Measurements from ENCODE around the gene JPT1.
A peak's percentile ranks its signal among the peaks of the same experiment; 100 is the strongest.

The JPT1 gene

DNA sequence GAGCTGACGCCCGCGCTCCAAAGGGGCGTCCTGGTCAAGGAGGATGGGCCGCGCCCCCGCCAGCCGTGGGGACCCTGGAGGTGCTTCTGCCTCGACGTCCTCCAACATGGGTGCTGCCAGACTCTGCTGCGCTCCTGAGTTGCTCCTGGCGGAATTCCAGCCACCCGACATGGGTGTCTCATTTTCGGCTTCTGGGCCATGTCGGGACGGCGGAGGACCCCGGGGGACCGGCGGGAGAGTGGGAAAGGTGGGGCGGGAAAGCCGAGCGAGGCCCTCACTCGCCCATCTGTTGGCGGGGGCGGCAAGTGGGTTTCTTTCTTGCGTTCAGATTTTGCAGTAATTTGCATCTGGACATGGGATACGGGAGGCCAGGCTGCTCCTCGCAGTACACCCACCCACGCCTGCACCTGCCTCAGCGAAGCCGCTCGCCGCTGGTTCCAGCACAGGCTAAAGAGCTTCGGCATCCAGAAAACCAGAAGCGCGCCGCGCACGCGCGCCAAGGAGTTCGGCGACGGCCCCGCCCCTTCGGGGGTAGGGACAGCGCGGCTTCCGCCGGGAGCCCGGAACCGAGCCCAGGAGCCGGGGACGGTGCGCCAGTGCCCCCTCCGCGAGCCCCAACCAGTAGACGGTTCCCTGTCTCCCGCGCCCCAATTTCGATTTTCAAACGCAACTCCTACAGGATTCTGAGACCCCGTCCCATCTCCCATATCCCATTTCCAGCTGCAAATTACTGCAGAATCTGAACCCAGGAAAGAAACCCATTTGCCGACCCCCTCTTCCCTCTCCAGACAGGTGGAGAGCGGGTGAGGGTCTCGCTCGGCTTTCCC, 44.7 kb downstream of the JPT1 start, which contains the start of gene ARMC7:
Gene ARMC7 (plus strand): TSS at position 563 of the 827 bp plus-strand sequence. CDS start 320 bp downstream, outside the sequence.
- Histone ChIP-seq H3K9me3 (ENCODE audit: control insufficient read depth, insufficient read depth, low read length) (no peaks in the 10 kb centered on the region), H3K9ac (ENCODE audit: low read depth, low read length) (peak within 1 kb of the TSS; percentile 73), H3K27me3 (ENCODE audit: control insufficient read depth, insufficient read depth, low read length) (no peaks in the 10 kb centered on the region), H3K4me1 (ENCODE audit: control insufficient read depth, insufficient read depth, low read length) (no peaks in the 10 kb centered on the region), H3K36me3 (ENCODE audit: control insufficient read depth, insufficient read depth, low read length) (peaks cover 2% of the 10 kb centered on the region), H3K4me3 (ENCODE audit: low read depth, low read length) (peak within 1 kb of the TSS; percentile 76)

DNA sequence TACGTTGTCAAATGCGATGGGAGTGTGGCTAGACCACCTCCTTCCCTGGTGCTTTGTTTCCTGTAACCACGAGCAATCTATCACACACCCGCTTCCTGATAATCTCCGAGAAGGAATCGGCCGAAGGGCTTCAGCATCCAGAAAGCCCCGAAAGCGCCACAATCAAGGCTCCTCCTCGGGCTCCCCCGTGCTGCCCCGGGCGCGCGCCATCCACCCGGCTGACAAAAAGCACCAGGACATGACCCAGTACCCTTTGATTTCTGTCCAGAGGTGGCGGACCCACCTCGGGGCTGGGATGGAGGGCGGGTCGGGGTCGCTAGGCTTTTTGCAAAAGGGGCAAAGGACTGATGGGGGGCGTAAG, 45.3 kb downstream of the JPT1 start:
- Histone ChIP-seq H3K4me1 (ENCODE audit: control insufficient read depth, insufficient read depth, low read length) (no peaks in the 10 kb centered on the region), H3K9me3 (ENCODE audit: control insufficient read depth, insufficient read depth, low read length) (no peaks in the 10 kb centered on the region), H3K36me3 (ENCODE audit: control insufficient read depth, insufficient read depth, low read length) (peaks cover 5% of the 10 kb centered on the region), H3K27me3 (ENCODE audit: control insufficient read depth, insufficient read depth, low read length) (no peaks in the 10 kb centered on the region), H3K4me3 (ENCODE audit: low read depth, low read length) (peak overlapping the region; percentile 76), H3K9ac (ENCODE audit: low read depth, low read length) (no peak overlapping the region)

DNA sequence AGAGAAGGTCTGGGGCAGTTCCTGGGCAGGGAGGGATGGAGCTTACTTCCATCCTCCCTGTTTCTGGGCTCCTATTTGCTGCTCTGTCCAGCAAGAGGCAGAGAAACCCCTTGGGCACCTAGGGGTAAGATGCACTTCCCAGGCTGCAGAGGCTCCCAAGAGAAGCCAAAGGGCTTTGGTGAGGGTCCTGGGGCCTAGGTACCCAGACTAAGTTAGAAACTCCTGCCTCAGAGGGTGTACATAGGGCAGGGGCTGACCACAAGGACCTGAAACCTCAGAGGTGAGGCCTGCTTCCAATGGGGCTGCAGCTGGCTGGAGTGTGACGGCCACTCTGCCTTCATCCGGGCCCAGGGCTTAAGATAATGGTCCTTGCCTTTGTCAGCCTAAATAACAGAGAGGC, 46.1 kb downstream of the JPT1 start:
- H3K9me3 ChIP-seq (ENCODE audit: control insufficient read depth, insufficient read depth, low read length): no peaks in the 10 kb centered on the region
- H3K4me3 ChIP-seq (ENCODE audit: low read depth, low read length): no peak overlapping the region
- no peaks in the 10 kb centered on the region for H3K4me1 ChIP-seq (ENCODE audit: control insufficient read depth, insufficient read depth, low read length)
- no peaks in the 10 kb centered on the region for H3K27me3 ChIP-seq (ENCODE audit: control insufficient read depth, insufficient read depth, low read length)
- no peak overlapping the region for H3K9ac ChIP-seq (ENCODE audit: low read depth, low read length)
- H3K36me3 ChIP-seq (ENCODE audit: control insufficient read depth, insufficient read depth, low read length): peaks cover 7% of the 10 kb centered on the region

DNA sequence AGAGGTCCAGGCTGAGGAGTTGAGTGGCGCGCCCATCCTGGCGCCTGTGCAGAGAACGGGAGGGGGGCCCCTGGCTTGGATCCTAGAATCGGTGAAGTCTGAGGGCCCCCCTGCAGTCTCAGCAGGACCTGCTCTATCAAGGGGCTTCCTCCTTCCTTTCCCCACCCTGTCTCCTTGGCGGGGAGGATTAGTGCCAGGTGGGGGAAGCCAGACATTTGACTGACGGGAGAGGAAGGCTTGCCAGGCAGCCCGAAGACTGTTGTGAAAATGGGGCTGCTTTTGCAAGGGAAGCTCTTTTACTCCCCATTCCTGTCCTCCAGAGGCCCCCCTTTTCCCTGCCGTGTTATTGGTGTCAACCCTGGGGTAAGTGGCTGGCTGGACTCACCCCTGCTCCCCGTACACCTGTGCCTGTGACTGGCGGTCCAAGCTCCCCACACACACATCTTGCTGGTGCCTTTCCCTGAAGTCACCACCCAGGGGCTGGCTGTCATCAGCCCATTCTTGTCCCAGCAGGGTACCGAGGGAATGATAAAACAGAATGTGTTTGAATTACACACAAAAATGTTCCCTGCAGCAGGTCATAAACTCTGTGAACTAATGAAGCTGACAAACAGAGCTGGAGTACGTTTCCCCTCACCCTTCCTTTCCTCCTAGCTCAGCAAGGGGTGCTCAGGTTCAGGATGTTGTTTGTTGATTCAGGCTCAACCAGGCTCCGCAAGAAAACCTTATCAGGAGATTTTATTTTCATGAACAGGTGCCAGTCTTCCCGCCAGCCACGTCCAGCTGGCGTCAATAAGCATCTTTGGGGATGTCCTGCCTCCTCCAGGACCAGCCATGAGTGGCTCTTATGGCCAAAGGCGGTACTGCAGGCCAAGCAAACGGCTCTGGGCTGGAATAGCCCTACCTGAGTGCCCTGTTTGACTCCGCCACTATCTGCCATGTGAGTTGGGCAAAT, 48.9 kb downstream of the JPT1 start:
- Histone ChIP-seq H3K27me3 (ENCODE audit: control insufficient read depth, insufficient read depth, low read length) (no peaks in the 10 kb centered on the region), H3K4me1 (ENCODE audit: control insufficient read depth, insufficient read depth, low read length) (peaks cover 3% of the 10 kb centered on the region), H3K4me3 (ENCODE audit: low read depth, low read length) (no peak overlapping the region), H3K9ac (ENCODE audit: low read depth, low read length) (no peak overlapping the region), H3K9me3 (ENCODE audit: control insufficient read depth, insufficient read depth, low read length) (no peaks in the 10 kb centered on the region), H3K36me3 (ENCODE audit: control insufficient read depth, insufficient read depth, low read length) (peaks cover 12% of the 10 kb centered on the region)

DNA sequence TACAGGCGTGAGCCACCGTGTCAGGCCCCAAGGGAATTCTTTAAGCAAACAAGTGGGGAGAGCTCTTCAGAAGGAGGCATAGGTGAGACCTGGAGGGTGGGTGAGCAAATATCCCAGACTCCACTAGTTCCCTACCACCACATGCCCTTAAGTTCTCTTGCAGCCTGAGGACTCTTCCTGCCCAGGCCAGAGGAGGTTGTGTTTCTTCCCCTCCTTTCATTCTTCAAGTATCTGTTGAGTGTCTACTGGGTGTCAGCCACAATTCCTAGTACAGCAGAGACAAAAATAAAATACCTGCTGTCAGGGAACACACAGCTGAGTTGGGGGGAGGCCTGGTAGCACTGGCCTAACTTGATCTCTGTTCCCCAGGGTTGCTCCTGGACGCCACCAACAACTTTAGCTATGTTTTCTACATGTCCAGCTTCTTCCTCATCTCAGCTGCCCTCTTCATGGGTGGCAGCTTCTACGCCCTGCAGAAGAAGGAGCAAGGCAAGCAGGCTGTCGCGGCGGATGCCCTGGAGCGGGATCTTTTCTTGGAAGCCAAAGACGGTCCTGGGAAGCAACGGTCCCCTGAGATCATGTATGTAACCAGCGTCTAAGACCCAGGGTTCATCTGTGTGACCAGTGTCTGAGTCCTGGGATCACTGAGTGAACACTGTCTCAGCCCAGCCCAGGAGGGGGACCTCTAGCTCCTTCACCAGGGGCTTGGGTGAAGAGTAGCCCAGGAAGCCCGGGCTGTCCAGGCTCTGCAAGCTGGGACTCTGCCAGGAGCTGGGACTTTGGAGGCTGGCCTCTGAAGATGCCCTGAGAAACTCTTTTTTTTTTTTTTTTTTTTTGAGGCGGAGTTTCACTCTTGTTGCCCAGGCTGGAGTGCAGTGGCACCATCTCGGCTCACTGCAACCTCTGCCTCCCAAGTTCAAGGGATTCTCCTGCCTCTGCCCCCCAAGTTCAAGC, 50.4 kb downstream of the JPT1 start:
- Histone ChIP-seq H3K9me3 (ENCODE audit: control insufficient read depth, insufficient read depth, low read length) (no peaks in the 10 kb centered on the region), H3K4me1 (ENCODE audit: control insufficient read depth, insufficient read depth, low read length) (peaks cover 3% of the 10 kb centered on the region), H3K4me3 (ENCODE audit: low read depth, low read length) (no peak overlapping the region), H3K36me3 (ENCODE audit: control insufficient read depth, insufficient read depth, low read length) (peaks cover 22% of the 10 kb centered on the region), H3K9ac (ENCODE audit: low read depth, low read length) (no peak overlapping the region), H3K27me3 (ENCODE audit: control insufficient read depth, insufficient read depth, low read length) (no peaks in the 10 kb centered on the region)

DNA sequence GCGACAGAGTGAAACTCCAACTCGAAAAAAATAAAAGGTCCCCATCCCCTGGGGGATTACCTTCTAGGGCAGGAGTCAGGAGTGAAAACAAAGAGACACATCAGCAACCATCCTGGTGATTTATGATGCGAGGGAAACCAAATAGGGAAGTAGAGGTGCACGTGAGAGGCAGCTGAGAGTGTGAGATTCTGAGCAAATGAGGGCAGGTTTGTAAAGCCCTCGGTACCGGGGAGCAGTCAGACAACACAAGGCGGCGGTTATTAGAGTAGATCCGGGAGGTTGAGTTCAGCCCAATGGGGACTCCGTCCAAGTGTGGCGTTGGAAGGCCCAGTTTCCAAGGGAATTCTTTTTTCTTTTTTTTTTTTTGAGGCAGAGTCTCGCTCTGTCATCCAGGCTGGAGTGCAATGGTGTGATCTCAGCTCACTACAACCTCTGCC, 51.9 kb downstream of the JPT1 start:
- no peak overlapping the region for H3K4me3 ChIP-seq (ENCODE audit: low read depth, low read length)
- H3K9ac ChIP-seq (ENCODE audit: low read depth, low read length): no peak overlapping the region
- peaks cover 25% of the 10 kb centered on the region for H3K36me3 ChIP-seq (ENCODE audit: control insufficient read depth, insufficient read depth, low read length)
- no peaks in the 10 kb centered on the region for H3K27me3 ChIP-seq (ENCODE audit: control insufficient read depth, insufficient read depth, low read length)
- H3K9me3 ChIP-seq (ENCODE audit: control insufficient read depth, insufficient read depth, low read length): no peaks in the 10 kb centered on the region
- peaks cover 3% of the 10 kb centered on the region for H3K4me1 ChIP-seq (ENCODE audit: control insufficient read depth, insufficient read depth, low read length)

DNA sequence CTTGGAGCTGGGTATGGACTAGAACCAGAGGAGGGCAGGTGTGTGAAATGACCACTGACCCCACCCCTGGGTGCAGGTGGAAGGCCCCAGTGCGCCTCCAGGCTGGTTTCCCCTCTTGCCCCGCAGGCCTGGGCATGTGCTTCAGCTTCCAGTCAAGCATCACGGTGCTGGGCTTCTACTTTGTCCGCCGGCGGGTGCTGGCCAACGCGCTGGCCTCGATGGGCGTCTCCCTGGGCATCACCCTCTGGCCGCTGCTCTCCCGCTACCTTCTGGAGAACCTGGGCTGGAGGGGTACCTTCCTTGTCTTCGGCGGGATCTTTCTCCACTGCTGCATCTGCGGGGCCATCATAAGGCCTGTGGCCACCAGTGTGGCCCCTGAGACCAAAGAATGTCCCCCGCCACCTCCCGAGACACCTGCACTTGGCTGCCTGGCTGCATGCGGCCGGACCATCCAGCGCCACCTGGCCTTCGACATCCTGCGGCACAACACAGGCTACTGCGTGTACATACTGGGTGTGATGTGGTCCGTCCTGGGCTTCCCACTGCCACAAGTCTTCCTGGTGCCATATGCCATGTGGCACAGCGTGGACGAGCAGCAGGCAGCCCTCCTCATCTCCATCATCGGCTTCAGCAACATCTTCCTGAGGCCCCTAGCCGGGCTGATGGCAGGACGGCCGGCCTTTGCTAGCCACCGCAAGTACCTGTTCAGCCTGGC, 54.3 kb downstream of the JPT1 start:
- Histone ChIP-seq H3K4me3 (ENCODE audit: low read depth, low read length) (no peak overlapping the region), H3K9me3 (ENCODE audit: control insufficient read depth, insufficient read depth, low read length) (no peaks in the 10 kb centered on the region), H3K9ac (ENCODE audit: low read depth, low read length) (no peak overlapping the region), H3K4me1 (ENCODE audit: control insufficient read depth, insufficient read depth, low read length) (peaks cover 3% of the 10 kb centered on the region), H3K36me3 (ENCODE audit: control insufficient read depth, insufficient read depth, low read length) (peaks cover 25% of the 10 kb centered on the region), H3K27me3 (ENCODE audit: control insufficient read depth, insufficient read depth, low read length) (no peaks in the 10 kb centered on the region)

DNA sequence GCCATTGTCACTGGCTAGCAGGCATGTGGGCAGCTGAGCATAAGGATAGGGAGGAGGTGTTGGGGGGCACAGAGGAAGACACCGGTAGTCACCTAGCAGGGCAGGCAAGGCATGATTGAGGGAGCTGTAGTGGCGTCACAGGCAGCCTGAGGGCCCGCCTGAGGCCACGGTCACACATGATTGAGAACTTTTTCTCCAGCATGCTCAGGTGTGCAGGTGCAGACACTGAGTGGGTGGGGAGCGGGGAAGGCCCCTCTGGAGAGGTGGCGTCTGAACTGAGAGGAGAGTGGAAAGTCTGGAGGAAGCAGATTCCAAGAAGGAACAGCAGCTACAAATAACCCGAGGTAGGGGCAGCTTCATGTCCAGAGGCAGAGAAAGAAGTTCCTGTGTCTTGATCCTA, 55.5 kb downstream of the JPT1 start:
- no peak overlapping the region for H3K4me3 ChIP-seq (ENCODE audit: low read depth, low read length)
- peaks cover 3% of the 10 kb centered on the region for H3K4me1 ChIP-seq (ENCODE audit: control insufficient read depth, insufficient read depth, low read length)
- no peaks in the 10 kb centered on the region for H3K27me3 ChIP-seq (ENCODE audit: control insufficient read depth, insufficient read depth, low read length)
- no peaks in the 10 kb centered on the region for H3K9me3 ChIP-seq (ENCODE audit: control insufficient read depth, insufficient read depth, low read length)
- H3K36me3 ChIP-seq (ENCODE audit: control insufficient read depth, insufficient read depth, low read length): peaks cover 18% of the 10 kb centered on the region
- H3K9ac ChIP-seq (ENCODE audit: low read depth, low read length): no peak overlapping the region

DNA sequence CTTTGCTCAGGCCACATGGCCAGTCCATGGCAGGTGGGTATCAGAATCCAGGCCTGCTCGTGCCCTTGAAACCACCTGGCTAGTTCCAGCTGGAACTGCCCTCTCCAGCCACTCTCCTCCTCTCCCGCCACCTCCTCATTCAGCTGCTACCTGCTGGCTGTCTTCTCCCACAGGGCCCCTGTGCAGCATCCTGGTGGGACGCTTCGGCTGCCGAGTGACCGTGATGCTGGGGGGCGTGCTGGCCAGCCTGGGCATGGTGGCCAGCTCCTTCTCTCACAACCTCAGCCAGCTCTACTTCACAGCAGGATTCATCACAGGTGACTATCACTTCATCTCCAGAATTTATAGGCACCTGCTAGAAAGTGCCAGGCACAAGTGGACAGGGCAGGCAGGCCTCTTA, 56.4 kb downstream of the JPT1 start:
- H3K9me3 ChIP-seq (ENCODE audit: control insufficient read depth, insufficient read depth, low read length): no peaks in the 10 kb centered on the region
- no peak overlapping the region for H3K4me3 ChIP-seq (ENCODE audit: low read depth, low read length)
- H3K4me1 ChIP-seq (ENCODE audit: control insufficient read depth, insufficient read depth, low read length): peaks cover 3% of the 10 kb centered on the region
- H3K27me3 ChIP-seq (ENCODE audit: control insufficient read depth, insufficient read depth, low read length): no peaks in the 10 kb centered on the region
- H3K9ac ChIP-seq (ENCODE audit: low read depth, low read length): no peak overlapping the region
- H3K36me3 ChIP-seq (ENCODE audit: control insufficient read depth, insufficient read depth, low read length): peaks cover 18% of the 10 kb centered on the region

DNA sequence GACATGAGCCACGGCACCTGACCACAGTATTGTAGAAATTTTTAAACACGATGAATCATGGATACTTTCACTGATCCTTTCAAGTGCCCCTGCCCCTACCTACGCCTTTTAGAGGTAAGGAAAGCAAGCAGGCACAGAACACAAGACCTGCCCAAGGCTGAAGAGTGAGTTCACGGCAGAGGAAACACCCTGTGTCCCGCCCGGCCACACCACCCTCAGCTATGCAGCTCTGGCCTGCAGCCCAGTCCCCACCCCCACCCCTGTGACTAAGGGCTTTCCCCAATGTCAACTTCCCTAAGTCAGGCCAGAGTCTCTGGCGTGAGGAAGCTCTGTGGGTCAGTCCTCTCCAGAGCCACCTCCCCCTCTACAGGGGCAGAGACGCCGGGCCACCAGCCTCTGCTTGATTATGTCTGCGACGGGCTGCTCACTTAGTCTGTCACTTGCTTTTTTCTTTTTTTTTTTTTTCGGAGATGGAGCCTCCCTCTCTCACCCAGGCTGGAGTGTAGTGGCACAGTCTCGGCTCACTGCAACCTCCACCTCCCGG, 58.2 kb downstream of the JPT1 start:
- Histone ChIP-seq H3K36me3 (ENCODE audit: control insufficient read depth, insufficient read depth, low read length) (peaks cover 14% of the 10 kb centered on the region), H3K9ac (ENCODE audit: low read depth, low read length) (no peak overlapping the region), H3K9me3 (ENCODE audit: control insufficient read depth, insufficient read depth, low read length) (no peaks in the 10 kb centered on the region), H3K4me1 (ENCODE audit: control insufficient read depth, insufficient read depth, low read length) (peaks cover 4% of the 10 kb centered on the region), H3K4me3 (ENCODE audit: low read depth, low read length) (no peak overlapping the region), H3K27me3 (ENCODE audit: control insufficient read depth, insufficient read depth, low read length) (no peaks in the 10 kb centered on the region)

Data from iPS-15b (cell line).